Activated naive CD4-positive, alpha-beta T cell treated with anti-CD3 and anti-CD28 coated beads, Interleukin-2, amount 50 U/mL, for 24 hours (primary cell): ENCODE measurements around the gene FAM187B.
"Not testable (repeated sequence)": the region's sequence is repeated elsewhere in the genome, so short reads cannot be mapped to it uniquely, and the experiment has no call there.

Experiments
- H3K27ac Mint-ChIP-seq: one replicate; pipeline ENCODE4 v1.8.0; 2021; ENCODE audit warnings: mild to moderate bottlenecking, mixed read lengths
- H3K27me3 Mint-ChIP-seq: one replicate; pipeline ENCODE4 v1.8.0; 2021; ENCODE audit warnings: mixed read lengths
- H3K36me3 Mint-ChIP-seq: one replicate; pipeline ENCODE4 v1.8.0; 2021; ENCODE audit warnings: mixed read lengths
- H3K4me1 Mint-ChIP-seq: one replicate; pipeline ENCODE4 v1.8.0; 2021; ENCODE audit warnings: mixed read lengths
- H3K4me3 Mint-ChIP-seq: one replicate; pipeline ENCODE4 v1.8.0; 2021; ENCODE audit warnings: mild to moderate bottlenecking, mixed read lengths
- H3K9me3 Mint-ChIP-seq: one replicate; pipeline ENCODE4 v1.8.0; 2021; ENCODE audit warnings: mixed read lengths

Gene FAM187B

GRCh38 chr19:35224681-35225571, 3.6 kb downstream of the FAM187B start:
- Mint-ChIP-seq H3K27me3 (no peaks in the 10 kb centered on the region), H3K4me3 (no peak overlapping the region)

GRCh38 chr19:35223862-35224505, 4.6 kb downstream of the FAM187B start:
- no peak overlapping the region for H3K4me3 Mint-ChIP-seq
- peaks cover 51% of the 10 kb centered on the region for H3K4me1 Mint-ChIP-seq
- peak overlapping the region; percentile 4 for H3K27ac Mint-ChIP-seq
- H3K9me3 Mint-ChIP-seq: no peaks in the 10 kb centered on the region
- no peaks in the 10 kb centered on the region for H3K36me3 Mint-ChIP-seq
- H3K27me3 Mint-ChIP-seq: no peaks in the 10 kb centered on the region

More at GRCh38 chr19:35224681-35225571, 3.6 kb downstream of the FAM187B start:
- Mint-ChIP-seq H3K4me1 (peaks cover 46% of the 10 kb centered on the region), H3K27ac (no peak overlapping the region), H3K36me3 (no peaks in the 10 kb centered on the region), H3K9me3 (no peaks in the 10 kb centered on the region)

DNA sequence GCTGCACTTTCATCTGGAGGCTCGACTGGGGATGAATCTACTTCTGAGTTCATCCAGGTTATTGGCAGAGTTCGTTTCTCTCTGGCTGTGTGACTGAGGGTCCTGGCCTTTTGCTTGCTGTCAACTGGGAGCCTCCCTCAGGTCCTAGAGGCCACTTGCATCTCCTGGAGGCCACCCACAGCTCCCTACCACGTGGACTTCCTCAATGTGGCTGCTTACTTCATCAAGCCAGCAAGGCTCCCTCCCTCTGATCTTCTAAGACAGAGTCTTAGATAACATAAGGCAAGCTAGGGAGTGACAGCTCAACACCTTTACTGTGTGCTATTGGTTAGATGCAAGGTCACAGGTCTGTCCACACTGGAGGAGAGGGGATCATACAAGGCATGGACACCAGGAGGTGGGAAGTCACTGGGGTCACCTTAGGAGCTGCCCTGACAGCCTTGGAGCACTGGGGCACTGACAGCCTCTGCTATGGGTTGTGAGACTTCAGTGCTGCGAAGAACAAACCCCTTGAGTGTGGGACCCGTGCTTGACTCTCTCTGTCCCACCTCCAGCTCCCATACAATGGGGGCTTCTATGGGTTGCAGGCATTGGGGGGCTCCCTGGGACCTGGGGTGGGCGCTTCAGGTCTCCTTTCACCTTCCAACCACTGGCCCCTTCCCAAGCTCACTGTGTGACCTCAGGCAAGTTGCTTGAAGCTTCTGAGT, 5.3 kb downstream of the FAM187B start:
- H3K27ac Mint-ChIP-seq: no peak overlapping the region
- no peaks in the 10 kb centered on the region for H3K36me3 Mint-ChIP-seq
- no peak overlapping the region for H3K4me3 Mint-ChIP-seq
- peaks cover 51% of the 10 kb centered on the region for H3K4me1 Mint-ChIP-seq
- H3K27me3 Mint-ChIP-seq: no peaks in the 10 kb centered on the region
- no peaks in the 10 kb centered on the region for H3K9me3 Mint-ChIP-seq

- H3K27ac Mint-ChIP-seq: peak overlapping the region; percentile 10
- H3K4me1 Mint-ChIP-seq: peaks cover 51% of the 10 kb centered on the region
- H3K4me3 Mint-ChIP-seq: no peak overlapping the region
- H3K27me3 Mint-ChIP-seq: no peaks in the 10 kb centered on the region
- H3K36me3 Mint-ChIP-seq: no peaks in the 10 kb centered on the region
- H3K9me3 Mint-ChIP-seq: no peaks in the 10 kb centered on the region
Observed at GRCh38 chr19:35222373-35223015, 6.0 kb downstream of the FAM187B start.

DNA sequence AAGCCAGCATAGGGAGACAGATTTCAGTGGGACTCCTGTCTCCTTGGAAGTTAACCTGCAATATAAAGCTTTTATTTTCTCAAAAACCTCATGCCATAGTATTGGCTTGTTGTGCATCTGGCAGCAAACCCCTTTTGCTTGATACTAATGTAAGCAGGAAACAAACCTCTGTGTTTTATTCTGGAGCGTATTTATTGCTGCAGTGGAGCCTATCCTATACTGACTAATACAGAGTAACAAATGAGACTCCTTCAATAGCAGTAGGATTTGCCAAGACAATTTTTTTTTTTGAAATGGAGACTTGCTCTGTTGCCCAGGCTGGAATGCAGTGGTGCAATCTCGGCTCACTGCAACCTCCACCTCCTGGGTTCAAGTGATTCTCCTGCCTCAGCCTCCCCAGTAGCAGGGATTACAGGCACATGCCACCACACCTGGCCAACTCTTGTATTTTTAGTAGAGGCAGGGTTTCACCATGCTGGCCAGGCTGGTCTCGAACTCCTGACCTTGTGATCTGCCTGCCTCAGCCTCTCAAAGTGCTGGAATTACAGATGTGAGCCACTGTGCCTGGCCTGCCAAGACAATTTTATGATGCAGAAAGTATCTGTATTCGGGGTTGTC, 7.5 kb downstream of the FAM187B start:
- H3K4me1 Mint-ChIP-seq: peaks cover 55% of the 10 kb centered on the region
- not testable (repeated sequence) for H3K27me3 Mint-ChIP-seq, H3K9me3 Mint-ChIP-seq, H3K27ac Mint-ChIP-seq, H3K4me3 Mint-ChIP-seq, H3K36me3 Mint-ChIP-seq

DNA sequence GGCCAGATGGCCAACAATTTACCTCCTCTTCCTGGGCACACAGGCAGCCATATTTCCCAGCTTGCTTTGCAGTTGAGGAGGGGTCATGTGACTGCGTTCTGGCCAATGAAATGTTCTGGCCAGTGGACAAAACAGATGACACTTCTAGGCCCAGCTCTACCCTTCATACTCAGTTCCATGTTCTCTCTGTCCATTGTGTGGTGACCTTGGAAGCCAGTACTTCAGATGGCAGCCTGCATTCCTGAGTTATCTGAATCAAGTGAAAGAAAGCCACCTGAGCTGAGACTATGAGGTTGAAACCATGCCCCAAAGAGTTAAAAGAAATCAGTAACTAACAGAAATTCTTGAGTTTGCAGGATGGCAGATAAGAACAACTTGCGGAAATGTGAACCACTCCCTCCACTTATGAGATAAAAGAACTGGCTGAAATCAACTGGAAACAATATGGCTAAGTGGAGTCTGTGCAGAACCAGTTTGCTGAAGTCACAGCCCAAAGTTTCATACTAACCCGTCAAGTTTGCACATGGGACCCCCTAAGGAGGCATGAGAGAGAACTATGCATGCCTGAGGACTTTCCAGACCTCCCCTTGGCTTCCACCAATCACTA, 8.1 kb downstream of the FAM187B start:
- Mint-ChIP-seq H3K36me3 (no peaks in the 10 kb centered on the region), H3K27me3 (no peaks in the 10 kb centered on the region), H3K27ac (no peak overlapping the region), H3K9me3 (no peaks in the 10 kb centered on the region), H3K4me3 (no peak overlapping the region), H3K4me1 (peaks cover 55% of the 10 kb centered on the region)

DNA sequence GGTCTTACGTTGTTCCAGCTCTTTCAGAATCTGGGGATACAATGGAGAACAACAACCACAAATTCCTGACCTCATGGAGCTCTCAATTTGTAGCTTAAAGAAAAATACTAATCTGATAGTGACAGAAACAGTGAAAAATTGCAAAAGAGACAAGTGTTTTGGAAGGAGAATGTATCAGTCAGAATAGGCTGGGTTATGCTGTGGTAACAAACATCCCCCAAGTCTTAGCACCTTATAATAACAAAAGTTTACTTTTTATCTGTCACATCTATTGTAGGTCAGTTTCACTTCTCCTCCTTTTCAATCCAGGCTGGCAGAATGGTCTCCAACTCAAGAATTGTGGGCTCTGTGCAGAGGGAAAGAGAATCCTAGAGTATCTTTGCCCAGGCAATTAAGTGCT, 9.5 kb downstream of the FAM187B start:
- Mint-ChIP-seq H3K4me3 (no peak overlapping the region), H3K4me1 (peaks cover 62% of the 10 kb centered on the region), H3K27me3 (no peaks in the 10 kb centered on the region), H3K9me3 (no peaks in the 10 kb centered on the region), H3K36me3 (no peaks in the 10 kb centered on the region), H3K27ac (no peak overlapping the region)

- Mint-ChIP-seq H3K4me1 (peaks cover 63% of the 10 kb centered on the region), H3K27ac (no peak overlapping the region)
Observed at GRCh38 chr19:35217649-35217990, 10.9 kb downstream of the FAM187B start.

DNA sequence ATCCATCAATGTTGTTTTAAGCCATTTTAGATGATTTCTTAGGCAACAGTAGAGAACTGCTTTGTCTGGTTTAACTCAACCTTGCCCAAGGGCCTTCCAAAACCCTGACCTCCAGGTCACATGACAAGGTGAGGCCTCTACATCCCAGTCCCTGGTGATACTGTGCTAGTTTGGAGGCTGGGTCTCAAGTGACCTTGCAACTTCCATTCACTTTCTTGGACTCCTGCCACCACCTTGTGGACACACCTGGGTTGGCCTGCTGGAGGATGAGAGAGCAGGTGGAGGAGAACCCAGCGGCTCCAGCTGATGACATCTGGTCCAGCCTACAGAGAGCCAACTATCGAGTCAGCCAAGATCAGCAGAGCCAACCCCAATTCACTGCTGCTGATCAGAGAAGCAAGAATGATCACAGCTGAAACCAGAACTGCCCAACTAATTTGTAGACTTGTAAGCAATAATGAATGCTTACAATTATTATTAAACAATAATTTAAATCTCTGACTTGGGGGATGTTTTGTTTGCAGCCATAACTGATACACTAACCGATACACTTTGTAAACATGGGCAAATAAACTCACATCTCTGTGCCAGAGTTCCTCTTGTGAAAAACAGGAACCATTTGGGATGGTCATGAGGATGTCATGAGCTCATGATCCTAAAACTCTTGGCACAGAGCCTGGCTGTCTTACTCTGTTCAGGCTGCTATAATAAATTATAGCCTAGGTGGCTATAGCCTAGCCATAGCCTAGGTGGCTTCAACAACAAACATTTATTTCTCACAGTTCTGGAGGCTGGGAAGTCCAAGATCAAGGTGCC, 11.5 kb downstream of the FAM187B start:
- Mint-ChIP-seq H3K4me3 (no peak overlapping the region), H3K27ac (peak overlapping the region; percentile 85), H3K4me1 (peaks cover 69% of the 10 kb centered on the region), H3K36me3 (no peaks in the 10 kb centered on the region), H3K27me3 (no peaks in the 10 kb centered on the region), H3K9me3 (no peaks in the 10 kb centered on the region)

More at GRCh38 chr19:35217649-35217990, 10.9 kb downstream of the FAM187B start:
- H3K9me3 Mint-ChIP-seq: no peaks in the 10 kb centered on the region
- no peaks in the 10 kb centered on the region for H3K27me3 Mint-ChIP-seq
- no peaks in the 10 kb centered on the region for H3K36me3 Mint-ChIP-seq
- no peak overlapping the region for H3K4me3 Mint-ChIP-seq

- no peak overlapping the region for H3K4me3 Mint-ChIP-seq
- no peaks in the 10 kb centered on the region for H3K9me3 Mint-ChIP-seq
- H3K36me3 Mint-ChIP-seq: no peaks in the 10 kb centered on the region
- H3K4me1 Mint-ChIP-seq: peaks cover 71% of the 10 kb centered on the region
- peak overlapping the region; percentile 85 for H3K27ac Mint-ChIP-seq
- no peaks in the 10 kb centered on the region for H3K27me3 Mint-ChIP-seq
Observed at GRCh38 chr19:35216016-35216832, 12.3 kb downstream of the FAM187B start.

DNA sequence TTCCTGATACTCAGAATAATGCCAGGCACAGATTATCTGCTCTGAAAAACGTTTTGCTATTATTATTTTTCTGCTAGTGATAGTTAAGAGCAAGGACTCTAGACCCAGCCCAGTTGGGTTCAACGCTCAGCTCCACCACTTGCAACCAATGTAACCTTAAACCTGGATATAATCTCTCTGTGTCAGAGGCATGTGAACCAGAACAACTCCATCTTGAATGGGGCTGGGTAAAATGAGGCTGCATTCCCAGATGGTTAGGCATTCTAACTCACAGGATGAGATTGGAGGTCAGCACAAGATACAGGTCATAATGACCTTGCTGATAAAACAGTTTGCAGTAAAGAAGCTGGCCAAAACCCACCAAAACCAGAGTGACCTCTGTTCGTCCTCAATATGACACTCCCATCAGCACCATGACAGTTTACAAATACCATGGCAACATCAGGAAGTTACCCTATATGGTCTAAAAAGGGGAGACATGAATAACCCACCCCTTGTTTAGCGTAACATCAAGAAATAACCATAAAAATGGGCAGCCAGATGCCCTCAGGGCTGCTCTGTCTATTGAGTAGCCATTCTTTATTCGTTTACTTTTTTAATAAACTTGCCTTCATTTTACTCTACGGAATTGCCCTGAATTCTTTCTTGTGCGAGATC, 13.6 kb downstream of the FAM187B start:
- no peaks in the 10 kb centered on the region for H3K36me3 Mint-ChIP-seq
- H3K4me1 Mint-ChIP-seq: peaks cover 70% of the 10 kb centered on the region
- no peaks in the 10 kb centered on the region for H3K9me3 Mint-ChIP-seq
- H3K27me3 Mint-ChIP-seq: no peaks in the 10 kb centered on the region
- H3K4me3 Mint-ChIP-seq: no peak overlapping the region
- peak overlapping the region; percentile 99 for H3K27ac Mint-ChIP-seq

GRCh38 chr19:35213663-35214632, 14.6 kb downstream of the FAM187B start:
- Mint-ChIP-seq H3K36me3 (no peaks in the 10 kb centered on the region), H3K4me3 (peak overlapping the region; percentile 70), H3K27me3 (no peaks in the 10 kb centered on the region), H3K9me3 (no peaks in the 10 kb centered on the region), H3K4me1 (peaks cover 71% of the 10 kb centered on the region), H3K27ac (peak overlapping the region; percentile 99)
